Measurements from ENCODE around the gene DMWD.

DNA sequence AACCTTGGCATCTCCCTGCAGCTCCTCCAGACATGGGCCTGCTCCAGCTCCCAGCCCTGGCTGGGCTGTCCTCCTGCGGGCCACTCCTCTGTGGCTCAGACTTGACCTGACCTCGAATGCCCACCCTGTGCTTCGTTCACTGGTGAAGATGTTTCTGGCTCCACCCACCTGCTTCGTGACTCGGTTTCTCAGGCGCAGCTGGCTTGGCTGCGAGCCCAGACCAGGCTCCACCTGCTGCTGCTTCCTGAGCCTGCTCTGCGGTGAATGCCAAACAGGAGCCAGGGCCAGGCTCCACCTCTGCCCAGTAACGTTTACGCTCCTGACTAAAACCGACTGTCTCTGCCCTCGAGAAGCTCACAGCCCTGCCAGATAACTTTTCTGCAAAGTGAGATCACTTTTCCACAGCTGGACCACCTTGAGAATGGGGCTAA lies 31.4 kb upstream of the DMWD start:
- TF ChIP-seq POLR2A (IDR thresholded peaks at IDR 0.05): no peak
- TF ChIP-seq, protein P1, sequence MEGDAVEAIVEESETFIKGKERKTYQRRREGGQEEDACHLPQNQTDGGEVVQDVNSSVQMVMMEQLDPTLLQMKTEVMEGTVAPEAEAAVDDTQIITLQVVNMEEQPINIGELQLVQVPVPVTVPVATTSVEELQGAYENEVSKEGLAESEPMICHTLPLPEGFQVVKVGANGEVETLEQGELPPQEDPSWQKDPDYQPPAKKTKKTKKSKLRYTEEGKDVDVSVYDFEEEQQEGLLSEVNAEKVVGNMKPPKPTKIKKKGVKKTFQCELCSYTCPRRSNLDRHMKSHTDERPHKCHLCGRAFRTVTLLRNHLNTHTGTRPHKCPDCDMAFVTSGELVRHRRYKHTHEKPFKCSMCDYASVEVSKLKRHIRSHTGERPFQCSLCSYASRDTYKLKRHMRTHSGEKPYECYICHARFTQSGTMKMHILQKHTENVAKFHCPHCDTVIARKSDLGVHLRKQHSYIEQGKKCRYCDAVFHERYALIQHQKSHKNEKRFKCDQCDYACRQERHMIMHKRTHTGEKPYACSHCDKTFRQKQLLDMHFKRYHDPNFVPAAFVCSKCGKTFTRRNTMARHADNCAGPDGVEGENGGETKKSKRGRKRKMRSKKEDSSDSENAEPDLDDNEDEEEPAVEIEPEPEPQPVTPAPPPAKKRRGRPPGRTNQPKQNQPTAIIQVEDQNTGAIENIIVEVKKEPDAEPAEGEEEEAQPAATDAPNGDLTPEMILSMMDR (IDR thresholded peaks at IDR 0.05): no peak
